ENCODE results near the gene SLC17A6.

The SLC17A6 gene

GRCh38 chr11:22346282-22346681 lies 8.1 kb downstream of the SLC17A6 start:
- no peak for DNase-seq (ENCODE audit: low spot score)
- no peak for TF ChIP-seq CTCF (IDR thresholded peaks at IDR 0.05; ENCODE audit: extremely low read depth, missing control alignments)

- no peak for TF ChIP-seq CTCF (IDR thresholded peaks at IDR 0.05; ENCODE audit: extremely low read depth, missing control alignments)
- DNase-seq (ENCODE audit: low spot score) = no peak
These were observed 9.8 kb downstream of the SLC17A6 start for GRCh38 chr11:22347857-22348487.

GRCh38 chr11:22349491-22349890 lies 11.3 kb downstream of the SLC17A6 start:
- DNase-seq (ENCODE audit: low spot score) = no peak
- no peak for TF ChIP-seq CTCF (IDR thresholded peaks at IDR 0.05; ENCODE audit: extremely low read depth, missing control alignments)

GRCh38 chr11:22359295-22359694 lies 21.1 kb downstream of the SLC17A6 start:
- TF ChIP-seq CTCF (IDR thresholded peaks at IDR 0.05; ENCODE audit: extremely low read depth, missing control alignments) = no peak
- no peak for DNase-seq (ENCODE audit: low spot score)

- no peak for TF ChIP-seq CTCF (IDR thresholded peaks at IDR 0.05; ENCODE audit: extremely low read depth, missing control alignments)
- no peak for DNase-seq (ENCODE audit: low spot score)
These were observed 33.0 kb downstream of the SLC17A6 start for GRCh38 chr11:22371160-22371559.

GRCh38 chr11:22387126-22387525 lies 48.9 kb downstream of the SLC17A6 start:
- no peak for DNase-seq (ENCODE audit: low spot score)
- no peak for TF ChIP-seq CTCF (IDR thresholded peaks at IDR 0.05; ENCODE audit: extremely low read depth, missing control alignments)

GRCh38 chr11:22389526-22390282 lies 51.5 kb downstream of the SLC17A6 start:
- no peak for DNase-seq (ENCODE audit: low spot score)
- no peak for TF ChIP-seq CTCF (IDR thresholded peaks at IDR 0.05; ENCODE audit: extremely low read depth, missing control alignments)
